PC-3 (cell line): Measurements from ENCODE around the gene RPS16. TPM values are rescaled to one million over a fixed set of nuclear protein-coding genes. Genes with fewer than 3 reads are reported as not detected.
"Not testable (repeated sequence)": the region's sequence is repeated elsewhere in the genome, so short reads cannot be mapped to it uniquely, and the experiment has no call there.

ENCODE experiments used
- ATAC-seq: fragments of 200-7000 bp; cut with Tn5 transposase; 2 replicates; pipeline ENCODE4 v1.9.1; 2020; ENCODE audit warnings: mild to moderate bottlenecking, moderate library complexity
- BruUV-seq: library from RNA; stranded (reverse); fragments of 400-500 nt; replicated peaks from 2 replicates; lab custom pipeline; 2021; lab: Mats Ljungman, UMichigan
- CTCF ChIA-PET: fragments of 300-600 bp; sonication (Branson Sonifier 250); formaldehyde crosslinking; loops from one replicate; lab custom pipeline; 2022; ENCODE audit warnings: antibody characterized with exemption; lab: Charles Lee
- POLR2A ChIA-PET: fragments of 300-600 bp; sonication (Branson Sonifier 250); formaldehyde crosslinking; loops from one replicate; lab custom pipeline; 2022; ENCODE audit warnings: antibody characterized with exemption; ENCODE audit not compliant: unreplicated experiment; lab: Charles Lee
- DNase-seq: peaks from one replicate; pipeline ENCODE4 v3.0.0-alpha.2; 2015
- H2AFZ ChIP-seq: fragments of 300-600 bp; sonication (generic); 2 replicates; pipeline ENCODE4 v1.6.0; 2016; ENCODE audit warnings: antibody characterized with exemption, low read length
- H3F3A ChIP-seq: fragments of 300-600 bp; sonication (generic); one replicate; pipeline ENCODE4 v1.6.0; 2017; ENCODE audit warnings: antibody characterized with exemption, low read length, control low read depth, mild to moderate bottlenecking; ENCODE audit not compliant: unreplicated experiment
- H3K27ac ChIP-seq: fragments of 300-600 bp; sonication (generic); 2 replicates; pipeline ENCODE4 v1.5.1; 2016; ENCODE audit warnings: mild to moderate bottlenecking, low read length
- H3K27me3 ChIP-seq: fragments of 300-600 bp; sonication (generic); 2 replicates; pipeline ENCODE4 v1.6.1; 2016; ENCODE audit warnings: low read length, mixed read lengths
- H3K36me3 ChIP-seq: fragments of 300-600 bp; sonication (generic); 2 replicates; pipeline ENCODE4 v1.6.1; 2016; ENCODE audit warnings: low read depth, mixed run types, low read length, mixed read lengths
- H3K4me1 ChIP-seq: fragments of 300-600 bp; sonication (generic); 2 replicates; pipeline ENCODE4 v1.5.1; 2016; ENCODE audit warnings: low read length; ENCODE audit not compliant: insufficient read depth
- H3K4me2 ChIP-seq: fragments of 300-600 bp; sonication (generic); 2 replicates; pipeline ENCODE4 v1.6.0; 2016; ENCODE audit warnings: low read length
- H3K4me3 ChIP-seq: fragments of 300-600 bp; sonication (generic); 2 replicates; pipeline ENCODE4 v1.5.1; 2016; ENCODE audit warnings: mild to moderate bottlenecking, low read length, mixed read lengths
- H3K79me2 ChIP-seq: fragments of 300-600 bp; sonication (generic); 2 replicates; pipeline ENCODE4 v1.6.1; 2017; ENCODE audit warnings: low read length, mixed read lengths
- H3K9ac ChIP-seq: fragments of 300-600 bp; sonication (generic); 2 replicates; pipeline ENCODE4 v1.6.0; 2016; ENCODE audit warnings: mild to moderate bottlenecking, low read length
- H3K9me2 ChIP-seq: fragments of 300-600 bp; sonication (generic); replicated peaks from 2 replicates; pipeline ENCODE4 v1.6.1; 2016; ENCODE audit warnings: mixed run types, low read length, mixed read lengths
- H3K9me3 ChIP-seq: fragments of 300-600 bp; sonication (generic); 2 replicates; pipeline ENCODE4 v1.6.1; 2016; ENCODE audit warnings: low read length, mixed read lengths
- H4K20me1 ChIP-seq: fragments of 300-600 bp; sonication (generic); 2 replicates; pipeline ENCODE4 v1.6.1; 2016; ENCODE audit warnings: low read length, mixed read lengths
- CTCF ChIP-seq: fragments of 300-600 bp; sonication (generic); conservative IDR thresholded peaks from 2 replicates; pipeline ENCODE4 v1.5.1; 2017; ENCODE audit warnings: antibody characterized with exemption, low read depth, mild to moderate bottlenecking, low read length
- EZH2 ChIP-seq: fragments of 300-600 bp; sonication (generic); IDR thresholded peaks from one replicate; pipeline ENCODE4 v1.6.1; 2017; ENCODE audit warnings: antibody characterized with exemption, mild to moderate bottlenecking, low read length; ENCODE audit not compliant: unreplicated experiment
- EZH2phosphoT487 ChIP-seq: fragments of 300-600 bp; sonication (generic); IDR thresholded peaks from 2 replicates; pipeline ENCODE4 v1.6.1; 2018; ENCODE audit warnings: mild to moderate bottlenecking, antibody characterized with exemption, low read length, borderline replicate concordance
- intact Hi-C: fragments of 100-400 bp; cut with micrococcal nuclease; formaldehyde crosslinking; loops from 2 replicates; pipeline ENCODE4 v1.9.0; 2023
- total RNA-seq: library from RNA; depleted of rRNA; stranded (reverse); fragments of >200 nt; gene quantifications from 2 replicates; pipeline ENCODE4 v1.2.3, GENCODE V29; 2014

RPS16 gene
- total RNA-seq, 1 experiment from 2014 or later: 418 TPM

- Histone ChIP-seq H3K79me2 (peaks cover 25% of the 10 kb centered on the region), H3K4me3 (peak overlapping the region; percentile 84), H3K9me3 (no peaks in the 10 kb centered on the region), H3K9me2 (no peaks in the 10 kb centered on the region), H3K9ac (peak overlapping the region; percentile 93), H3K36me3 (no peaks in the 10 kb centered on the region; the same call in 1 of the 2 replicates), H3F3A (no peaks in the 10 kb centered on the region), H3K27me3 (no peaks in the 10 kb centered on the region), H2AFZ (peak overlapping the region; percentile 67), H3K4me1 (peaks cover 7% of the 10 kb centered on the region), H3K27ac (no peak overlapping the region), H4K20me1 (no peaks in the 10 kb centered on the region), H3K4me2 (peak overlapping the region; percentile 90)
- POLR2A ChIA-PET: no interaction called here
- intact Hi-C loops: loop anchor here (10.0 kb wide), 1 partner anchor 55 kb away; the partner anchor contains the start of gene EID2B
- DNase-seq (no peak), ATAC-seq (no peak)
- CTCF ChIA-PET: no interaction called here
- no TSS peak for BruUV-seq
- TF ChIP-seq CTCF: no peak
- TF ChIP-seq EZH2: no peak
- TF ChIP-seq EZH2phosphoT487: no peak
Measured at GRCh38 chr19:39479916-39480315, 44.2 kb upstream of the RPS16 start.

- H3F3A ChIP-seq, CTCF ChIA-PET, H3K4me2 ChIP-seq, H2AFZ ChIP-seq, H3K9ac ChIP-seq, BruUV-seq, H3K4me3 ChIP-seq, H3K36me3 ChIP-seq, ATAC-seq, H3K9me2 ChIP-seq, H3K27ac ChIP-seq, POLR2A ChIA-PET, H3K27me3 ChIP-seq, H3K4me1 ChIP-seq, H4K20me1 ChIP-seq, H3K9me3 ChIP-seq, DNase-seq: not testable (repeated sequence)
- H3K79me2 ChIP-seq: peaks cover 25% of the 10 kb centered on the region
- intact Hi-C loops: loop anchor here (10.0 kb wide), 1 partner anchor 55 kb away; the partner anchor contains the start of gene EID2B
Measured at GRCh38 chr19:39479319-39479801, 43.6 kb upstream of the RPS16 start.

DNA sequence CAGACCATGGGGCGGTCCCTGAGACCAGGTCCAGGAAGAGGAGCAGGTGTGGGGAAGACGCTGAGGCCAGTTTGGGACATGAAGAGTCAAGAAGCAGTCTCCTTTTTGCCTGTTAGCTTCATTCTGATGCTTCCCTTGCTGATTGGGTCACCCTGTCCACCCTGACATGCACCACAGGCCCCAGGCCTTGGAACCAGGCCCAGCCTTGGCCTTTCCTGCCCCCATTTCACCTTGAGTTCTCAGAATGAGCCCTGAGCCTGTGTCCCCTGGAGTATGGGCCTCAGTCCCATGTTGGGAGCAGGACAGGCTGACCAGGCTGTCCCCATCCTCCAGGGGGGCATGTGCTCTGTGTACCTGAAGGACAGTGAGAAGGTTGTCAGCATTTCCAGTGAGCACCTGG, 40.0 kb upstream of the RPS16 start:
- H3K27ac ChIP-seq: no peak overlapping the region
- CTCF ChIA-PET: interaction anchor here (0.6 kb wide), 2 partner anchors 14 to 37 kb away, joined by 3 read pairs; no protein-coding TSS in a partner anchor
- no peak overlapping the region for H3K4me3 ChIP-seq
- peaks cover 13% of the 10 kb centered on the region; the same call in 1 of the 2 replicates for H3K36me3 ChIP-seq
- H2AFZ ChIP-seq: no peak overlapping the region
- H3K9me3 ChIP-seq: no peaks in the 10 kb centered on the region
- H3K9ac ChIP-seq: no peak overlapping the region
- H3K9me2 ChIP-seq: no peaks in the 10 kb centered on the region
- H3K4me1 ChIP-seq: no peaks in the 10 kb centered on the region
- no peak for DNase-seq
- ATAC-seq: no peak
- H3K27me3 ChIP-seq: no peaks in the 10 kb centered on the region
- intact Hi-C loops: loop anchor here (10.0 kb wide), 1 partner anchor 59 kb away; the partner anchor contains the start of gene EID2B
- BruUV-seq: no TSS peak
- no peak overlapping the region for H3K4me2 ChIP-seq
- POLR2A ChIA-PET: no interaction called here
- H4K20me1 ChIP-seq: no peaks in the 10 kb centered on the region
- TF ChIP-seq EZH2phosphoT487: no peak
- TF ChIP-seq EZH2: no peak
- no peak for TF ChIP-seq CTCF
- peaks cover 1% of the 10 kb centered on the region for H3K79me2 ChIP-seq
- no peaks in the 10 kb centered on the region for H3F3A ChIP-seq
